ENCODE measurements around the gene ADCY10.
A peak's percentile ranks its signal among the peaks of the same experiment; 100 is the strongest.

ADCY10 gene

GRCh38 chr1:167805041-167805556 is 108.8 kb downstream of the ADCY10 start:
- Histone ChIP-seq H3K4me1 (ENCODE audit: low read depth, poor library complexity, severe bottlenecking) (peaks cover 10% of the 10 kb centered on the region), H3K4me3 (IDR thresholded peaks at IDR 0.05; ENCODE audit: insufficient read depth, low read depth, low read length) (no peak overlapping the region), H4K20me1 (ENCODE audit: insufficient read depth) (no peaks in the 10 kb centered on the region), H3K27ac (no peak overlapping the region), H3K4me2 (no peak overlapping the region), H3K79me2 (ENCODE audit: insufficient read depth, low read depth) (no peaks in the 10 kb centered on the region), H3K27me3 (ENCODE audit: insufficient read depth, low read depth) (no peaks in the 10 kb centered on the region), H3K9ac (no peak overlapping the region), H2AFZ (ENCODE audit: low read depth) (no peak overlapping the region), H3K36me3 (ENCODE audit: insufficient read depth) (no peaks in the 10 kb centered on the region)
- TF ChIP-seq CTCF (conservative IDR thresholded peaks at IDR 0.05; ENCODE audit: low read depth, low read length), result no peak

- H3K4me1 ChIP-seq (ENCODE audit: low read depth, poor library complexity, severe bottlenecking), result peaks cover 8% of the 10 kb centered on the region
- no peaks in the 10 kb centered on the region for H3K79me2 ChIP-seq (ENCODE audit: insufficient read depth, low read depth)
- TF ChIP-seq CTCF (conservative IDR thresholded peaks at IDR 0.05; ENCODE audit: low read depth, low read length), result peak; percentile 100
- H3K4me3 ChIP-seq (IDR thresholded peaks at IDR 0.05; ENCODE audit: insufficient read depth, low read depth, low read length), result peak overlapping the region; percentile 55
- H3K36me3 ChIP-seq (ENCODE audit: insufficient read depth), result no peaks in the 10 kb centered on the region
- no peak overlapping the region for H3K27ac ChIP-seq
- no peaks in the 10 kb centered on the region for H4K20me1 ChIP-seq (ENCODE audit: insufficient read depth)
- peak overlapping the region; percentile 11; the same call in 1 of the 2 replicates for H3K4me2 ChIP-seq
- H2AFZ ChIP-seq (ENCODE audit: low read depth), result peak overlapping the region; percentile 50
- H3K27me3 ChIP-seq (ENCODE audit: insufficient read depth, low read depth), result no peaks in the 10 kb centered on the region
- H3K9ac ChIP-seq, result no peak overlapping the region
Measured at GRCh38 chr1:167803358-167804207, 110.4 kb downstream of the ADCY10 start.

- no peaks in the 10 kb centered on the region for H3K79me2 ChIP-seq (ENCODE audit: insufficient read depth, low read depth)
- no peak overlapping the region for H3K27ac ChIP-seq
- H3K9ac ChIP-seq, result no peak overlapping the region
- no peaks in the 10 kb centered on the region for H3K36me3 ChIP-seq (ENCODE audit: insufficient read depth)
- no peak overlapping the region for H3K4me2 ChIP-seq
- no peaks in the 10 kb centered on the region for H4K20me1 ChIP-seq (ENCODE audit: insufficient read depth)
- TF ChIP-seq CTCF (conservative IDR thresholded peaks at IDR 0.05; ENCODE audit: low read depth, low read length), result no peak
- H3K4me1 ChIP-seq (ENCODE audit: low read depth, poor library complexity, severe bottlenecking), result peaks cover 7% of the 10 kb centered on the region
- no peak overlapping the region for H2AFZ ChIP-seq (ENCODE audit: low read depth)
- no peaks in the 10 kb centered on the region for H3K27me3 ChIP-seq (ENCODE audit: insufficient read depth, low read depth)
- no peak overlapping the region for H3K4me3 ChIP-seq (IDR thresholded peaks at IDR 0.05; ENCODE audit: insufficient read depth, low read depth, low read length)
Measured at GRCh38 chr1:167802235-167802634, 111.7 kb downstream of the ADCY10 start.

- Histone ChIP-seq H3K27ac (no peak overlapping the region), H3K4me2 (no peak overlapping the region), H2AFZ (ENCODE audit: low read depth) (no peak overlapping the region), H4K20me1 (ENCODE audit: insufficient read depth) (no peaks in the 10 kb centered on the region), H3K36me3 (ENCODE audit: insufficient read depth) (no peaks in the 10 kb centered on the region), H3K4me3 (IDR thresholded peaks at IDR 0.05; ENCODE audit: insufficient read depth, low read depth, low read length) (no peak overlapping the region), H3K79me2 (ENCODE audit: insufficient read depth, low read depth) (no peaks in the 10 kb centered on the region), H3K9ac (no peak overlapping the region), H3K4me1 (ENCODE audit: low read depth, poor library complexity, severe bottlenecking) (peaks cover 7% of the 10 kb centered on the region), H3K27me3 (ENCODE audit: insufficient read depth, low read depth) (no peaks in the 10 kb centered on the region)
- TF ChIP-seq CTCF (conservative IDR thresholded peaks at IDR 0.05; ENCODE audit: low read depth, low read length), result no peak
Measured at GRCh38 chr1:167800251-167800650, 113.7 kb downstream of the ADCY10 start.
